Germinal center (tissue), 1 donor: ENCODE data around the gene SHMT1.
"Not testable (repeated sequence)": the region's sequence is repeated elsewhere in the genome, so short reads cannot be mapped to it uniquely, and the experiment has no call there.

Experiments
- DNase-seq: peaks from one replicate; pipeline ENCODE4 v3.0.0; 2012; ENCODE audit warnings: mixed read lengths, low spot score

The SHMT1 gene

DNA sequence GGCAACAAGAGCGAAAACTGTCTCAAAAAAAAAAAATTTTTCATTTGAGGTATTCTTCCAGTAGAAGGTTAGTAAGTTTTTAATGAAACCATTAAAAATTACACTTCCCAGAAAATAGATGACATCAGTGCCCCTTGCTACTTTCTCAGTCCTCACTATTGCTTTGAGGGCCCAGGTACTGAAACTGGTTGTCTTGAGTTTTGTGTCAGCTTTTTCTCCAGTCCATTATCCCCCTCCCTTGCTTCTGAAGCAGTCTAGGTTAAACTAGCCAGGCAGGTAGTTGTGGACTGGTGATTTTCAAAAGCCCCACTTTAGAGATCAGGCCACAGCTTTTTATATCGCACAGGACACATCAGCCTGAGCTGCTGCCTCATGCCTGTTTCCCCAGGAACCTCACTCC, 37.3 kb downstream of the SHMT1 start:
- no peak for DNase-seq

DNA sequence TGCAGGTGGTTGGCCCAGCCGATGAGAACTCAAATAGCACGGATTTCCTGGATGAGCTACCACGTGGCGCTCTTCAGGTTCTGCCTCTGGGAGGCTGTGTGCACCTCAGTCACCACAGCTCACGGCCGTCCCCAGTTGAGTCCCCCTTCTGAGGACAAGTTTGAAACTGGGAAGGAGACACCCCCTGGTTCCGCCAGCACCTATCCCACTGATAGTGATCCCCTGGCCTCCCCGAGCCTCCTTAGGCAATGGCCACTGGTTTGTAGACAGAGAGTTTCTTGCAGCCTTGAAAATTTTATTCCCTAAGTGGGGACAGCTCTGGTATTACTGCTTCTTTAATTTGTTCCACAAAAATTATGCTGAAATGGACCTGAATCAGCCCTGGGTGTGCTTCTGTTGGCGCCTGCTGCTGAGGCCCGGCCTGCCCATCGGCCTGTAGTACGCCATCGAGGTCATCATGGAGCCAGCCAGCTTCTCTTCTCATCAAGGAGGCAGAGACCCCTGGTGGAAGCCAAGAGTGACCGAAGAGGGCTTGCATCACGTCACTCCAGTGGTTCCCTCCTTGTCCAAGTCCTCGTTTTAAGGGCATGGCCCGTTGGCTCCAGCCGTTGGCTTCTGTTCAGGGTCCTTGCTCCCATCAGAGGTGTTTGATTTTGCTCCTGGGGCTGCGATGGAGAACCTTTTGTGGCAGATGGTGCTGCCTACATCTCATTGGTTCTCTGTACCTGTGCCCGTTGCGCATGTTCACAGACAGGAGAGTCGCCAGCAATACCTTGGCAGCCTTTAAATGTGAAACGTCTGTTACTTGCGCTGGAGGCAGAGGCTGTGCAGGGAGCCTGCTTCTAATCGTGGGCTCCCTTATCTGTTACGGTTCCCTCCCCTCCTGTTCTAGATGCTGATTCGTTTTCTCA, 39.0 kb downstream of the SHMT1 start:
- no peak for DNase-seq

DNA sequence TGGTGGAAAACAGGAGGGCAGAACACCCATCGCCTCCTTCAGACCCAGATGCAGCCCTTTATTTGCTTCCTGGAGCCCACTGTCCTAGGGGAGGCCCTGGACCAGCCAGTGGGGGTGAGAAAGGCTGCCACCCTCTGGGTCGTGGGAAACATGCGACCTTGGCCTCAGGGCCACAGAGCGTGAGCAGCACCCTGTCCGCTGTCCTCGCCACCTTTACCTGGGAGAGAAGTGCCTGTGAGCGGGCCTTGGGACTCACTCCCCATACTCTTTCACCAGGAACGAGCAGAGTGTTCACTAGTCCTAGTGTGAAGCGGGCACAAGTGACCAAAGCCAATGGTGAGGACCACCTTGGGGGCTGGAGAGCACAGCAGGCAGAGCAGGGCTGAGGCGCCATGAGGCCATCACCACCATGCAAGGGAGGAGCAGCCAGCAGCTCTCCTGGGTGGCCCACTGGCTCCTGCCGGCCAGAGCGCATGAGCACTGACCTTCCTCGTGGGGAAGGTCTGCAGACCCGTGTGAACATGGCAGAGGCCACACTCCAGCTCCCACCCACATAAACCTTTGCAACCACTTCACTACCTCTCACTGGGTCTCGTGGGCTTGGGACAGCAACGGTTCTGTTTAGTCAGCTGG, 39.7 kb downstream of the SHMT1 start:
- DNase-seq: no peak

DNA sequence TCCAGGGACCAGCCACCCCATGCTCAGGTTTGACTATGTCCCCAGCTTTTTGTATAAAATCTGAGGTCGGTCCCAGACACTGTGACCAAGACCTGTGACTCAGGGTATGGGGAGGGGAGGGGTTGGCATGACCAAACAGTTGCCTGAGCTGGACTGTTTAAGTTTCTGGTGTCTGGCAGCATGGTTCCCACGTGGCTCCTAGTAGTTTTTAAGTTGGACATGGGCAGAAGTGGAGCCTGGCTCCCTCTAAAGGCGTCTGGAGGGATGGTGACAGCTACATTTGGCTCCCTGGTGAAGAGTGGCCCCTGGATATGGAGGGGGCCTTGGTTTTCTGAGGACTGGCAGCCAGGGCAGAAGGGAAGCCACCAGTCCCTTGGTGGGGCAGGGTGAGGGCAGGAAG, 40.3 kb downstream of the SHMT1 start:
- DNase-seq: no peak

DNA sequence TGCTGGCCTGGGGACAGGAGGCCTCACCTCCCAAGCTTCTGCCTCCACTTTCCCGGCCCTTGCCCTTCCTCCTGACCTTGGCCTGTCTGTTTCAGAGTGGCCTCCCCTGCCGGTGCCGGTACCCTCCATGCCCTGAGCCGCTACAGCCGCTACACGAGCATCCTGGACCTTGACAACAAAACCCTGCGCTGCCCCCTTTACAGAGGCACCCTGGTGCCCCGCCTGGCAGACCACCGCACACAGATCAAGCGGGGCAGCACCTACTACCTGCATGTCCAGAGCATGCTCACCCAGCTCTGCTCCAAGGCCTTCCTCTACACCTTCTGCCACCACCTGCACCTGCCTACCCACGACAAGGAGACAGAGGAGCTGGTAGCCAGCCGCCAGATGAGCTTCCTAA, 40.8 kb downstream of the SHMT1 start:
- DNase-seq: no peak

DNA sequence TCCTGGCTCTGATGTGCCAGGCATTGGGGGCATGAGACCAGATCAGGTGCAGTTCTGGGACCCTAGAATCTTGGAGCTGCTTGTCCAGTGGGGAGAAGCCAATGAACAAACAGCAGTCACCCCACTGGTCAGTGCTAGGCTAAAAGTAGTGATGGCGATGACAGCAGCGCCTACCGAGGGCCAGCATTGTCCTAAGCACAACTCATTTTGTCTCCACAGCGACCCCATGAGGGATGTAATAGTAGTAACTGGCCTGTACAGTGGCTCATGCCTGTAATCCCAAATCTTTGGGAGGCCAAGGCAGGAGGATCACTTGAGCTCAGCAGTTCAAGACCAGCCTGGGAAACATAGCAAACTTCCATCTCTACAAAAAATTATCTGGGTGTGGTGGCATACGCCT, 42.0 kb downstream of the SHMT1 start:
- no peak for DNase-seq

DNA sequence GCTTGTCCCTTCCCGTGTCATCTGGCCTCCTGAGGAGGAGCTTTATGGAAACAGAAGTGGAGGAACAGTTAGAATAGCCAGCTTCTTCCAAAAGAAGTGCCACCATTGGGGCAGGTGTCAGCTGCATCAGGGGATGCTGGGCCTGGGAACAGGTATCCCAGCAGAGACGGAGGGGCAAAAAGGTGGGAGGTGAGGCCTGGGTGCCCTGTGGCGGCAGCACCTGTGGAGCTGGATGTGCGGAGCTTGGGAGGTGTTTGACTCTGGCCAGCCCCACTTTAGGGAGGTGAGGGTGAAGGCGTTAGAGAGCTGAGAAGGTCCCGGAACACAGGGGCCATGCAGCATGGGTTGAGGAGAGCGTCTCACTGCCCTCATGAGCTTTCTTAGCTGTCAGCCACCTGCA, 43.0 kb downstream of the SHMT1 start:
- no peak for DNase-seq

DNA sequence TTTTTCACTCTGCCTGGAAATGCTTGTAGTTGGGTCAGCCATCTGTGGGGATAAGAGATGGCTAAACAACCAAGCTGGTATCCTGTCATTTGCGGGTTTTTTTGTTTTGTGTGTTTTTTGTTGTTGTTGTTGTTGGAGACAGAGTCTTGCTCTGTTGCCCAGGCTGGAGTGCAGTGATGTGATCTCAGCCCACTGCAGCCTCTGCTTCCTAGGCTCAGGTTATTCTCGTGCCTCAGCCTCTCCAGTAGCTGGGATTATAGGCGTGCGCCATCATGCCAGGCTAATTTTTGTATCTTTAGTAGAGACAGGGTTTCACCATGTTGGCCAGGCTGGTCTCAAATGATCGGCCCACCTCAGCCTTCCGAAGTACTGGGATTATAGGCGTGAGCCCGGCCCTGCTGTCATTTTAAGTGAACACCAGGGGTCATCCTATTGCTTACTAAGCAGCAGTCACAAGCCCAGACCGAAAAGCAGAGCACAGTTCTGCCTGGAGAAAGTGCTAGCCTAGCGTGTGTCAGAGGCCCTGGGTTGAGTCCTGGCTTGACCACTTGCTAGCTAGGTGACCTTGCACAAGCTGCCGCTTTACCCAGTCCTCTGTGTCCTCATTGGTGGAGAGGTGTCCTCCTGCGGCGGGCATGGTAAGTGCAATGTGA, 43.6 kb downstream of the SHMT1 start:
- no peak for DNase-seq

DNA sequence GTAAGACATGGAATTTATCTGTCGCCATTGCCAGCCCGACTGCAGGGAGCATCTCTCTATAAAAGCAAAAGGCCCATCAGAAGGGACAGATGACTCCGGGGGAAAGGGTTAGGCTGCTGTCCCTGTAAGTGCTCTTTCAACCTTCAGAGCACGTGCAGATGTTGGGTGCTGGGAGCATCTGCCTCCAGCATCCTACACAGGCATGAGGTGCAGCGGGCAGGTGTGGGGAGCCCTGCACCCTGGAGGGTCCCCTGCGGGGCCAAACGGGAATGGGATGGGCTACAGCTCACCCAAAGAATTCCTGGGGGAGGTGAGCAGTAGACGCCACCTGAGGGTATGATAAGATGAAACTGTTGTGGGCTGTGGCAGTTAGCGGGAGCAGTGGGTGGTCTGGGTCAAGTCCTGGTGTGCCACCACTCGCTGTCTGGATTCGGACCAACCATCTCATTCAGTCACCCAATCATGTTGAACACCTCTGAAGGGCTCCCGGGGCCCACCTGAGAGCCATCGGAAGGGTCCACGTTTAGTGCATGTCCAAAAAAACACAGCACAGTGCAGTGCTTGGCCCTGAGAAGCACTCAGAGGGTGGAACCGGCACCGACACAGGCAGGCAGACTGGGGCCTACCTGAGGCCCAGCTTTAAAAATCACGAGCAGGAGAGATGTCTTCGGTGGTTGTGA, 44.4 kb downstream of the SHMT1 start:
- no peak for DNase-seq

DNA sequence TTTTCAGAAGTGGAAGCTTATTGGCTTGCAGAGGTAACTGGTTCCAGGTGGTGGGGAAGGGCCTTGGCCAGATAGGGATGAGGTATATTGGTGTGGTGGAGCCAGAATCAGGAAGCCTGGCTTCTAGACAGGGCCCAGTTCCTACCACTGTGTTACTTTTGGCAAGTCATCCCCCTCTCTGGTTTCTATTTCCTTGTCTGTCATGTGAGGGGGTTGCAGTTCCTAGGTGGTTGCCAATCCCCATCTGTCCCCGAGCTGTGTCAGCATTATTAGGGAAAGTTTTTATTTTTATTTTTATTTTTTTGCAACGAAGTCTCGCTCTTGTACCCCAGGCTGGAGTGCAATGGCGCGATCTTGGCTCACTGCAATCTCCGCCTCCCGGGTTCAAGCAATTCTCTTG, 45.2 kb downstream of the SHMT1 start:
- no peak for DNase-seq

DNA sequence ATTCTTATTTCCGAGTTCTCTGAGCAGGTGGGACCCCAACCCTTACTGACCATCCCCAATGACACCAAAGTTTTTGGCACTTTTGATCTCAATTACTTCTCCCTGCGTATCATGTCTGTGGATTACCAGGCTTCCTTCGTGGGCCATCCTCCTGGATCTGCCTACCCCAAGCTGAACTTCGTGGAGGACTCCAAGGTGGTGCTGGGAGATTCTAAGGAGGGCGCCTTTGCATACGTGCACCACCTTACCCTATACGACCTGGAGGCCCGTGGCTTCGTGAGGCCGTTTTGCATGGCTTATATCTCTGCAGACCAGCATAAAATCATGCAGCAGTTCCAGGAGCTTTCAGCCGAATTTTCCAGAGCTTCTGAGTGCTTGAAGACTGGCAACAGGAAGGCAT, 47.4 kb downstream of the SHMT1 start:
- DNase-seq: no peak

DNA sequence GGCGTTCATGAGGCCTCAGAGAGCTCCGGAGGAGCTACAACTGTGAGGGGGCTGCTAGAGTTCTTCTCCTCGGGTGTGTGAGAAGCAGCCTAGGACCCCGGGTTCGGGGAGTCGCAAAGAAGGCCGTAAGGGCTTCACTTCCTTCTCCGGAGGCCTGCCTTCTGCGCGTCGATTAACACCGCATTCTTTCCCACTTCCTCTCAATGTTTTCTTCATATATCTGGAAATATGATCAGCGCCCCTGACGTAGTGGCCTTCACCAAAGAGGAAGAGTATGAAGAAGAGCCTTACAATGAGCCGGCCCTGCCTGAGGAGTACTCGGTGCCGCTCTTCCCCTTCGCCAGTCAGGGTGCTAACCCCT, 47.8 kb downstream of the SHMT1 start:
- DNase-seq: peak; percentile 21

DNA sequence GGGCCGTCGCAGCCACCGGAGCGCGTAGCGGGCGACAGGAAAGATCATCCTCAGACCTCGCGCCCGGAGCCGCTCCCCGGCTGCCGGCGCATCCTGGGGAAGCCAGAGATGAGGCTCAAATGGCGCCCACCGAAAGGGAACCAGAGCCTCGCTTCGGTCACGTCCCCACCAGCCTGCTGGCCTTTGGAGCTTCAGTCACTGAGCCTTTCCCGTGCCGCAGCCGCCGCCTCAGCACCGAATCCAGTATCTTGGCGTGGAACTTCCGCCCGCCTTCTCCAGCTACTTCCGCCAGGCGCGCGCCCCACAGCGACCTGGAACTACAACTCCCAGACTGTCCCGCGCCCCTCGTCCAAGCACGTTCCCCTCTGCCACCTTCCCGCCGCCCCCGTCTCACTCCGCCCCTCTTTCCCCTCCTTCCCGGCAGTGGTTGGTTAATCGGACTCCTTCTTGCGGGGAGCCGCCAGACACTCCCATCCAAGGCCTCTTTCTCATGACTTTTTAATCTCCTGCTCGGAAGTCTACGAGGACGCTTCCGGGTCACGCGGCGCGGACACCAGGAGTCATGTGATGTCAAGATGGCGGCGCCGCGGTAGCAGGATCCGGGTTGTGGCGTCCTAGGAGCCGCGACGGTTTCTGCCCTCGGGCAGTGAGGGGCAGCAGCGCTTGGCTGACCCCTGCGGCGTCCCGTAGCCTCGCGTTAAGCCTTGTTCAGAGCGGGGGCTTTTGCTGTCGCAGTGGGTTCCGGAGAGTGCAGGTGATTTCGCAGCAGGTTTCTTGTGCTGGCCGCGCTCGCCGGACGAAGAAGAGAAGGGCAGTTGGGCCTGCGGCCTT, 48.4 kb downstream of the SHMT1 start, which contains the start of the genes SMCR8 and TOP3A:
Gene SMCR8, plus strand, starts transcription at position 563 of the 831 bp plus-strand sequence. CDS start 497 bp downstream, outside the sequence.
Gene TOP3A, minus strand, starts transcription at position 264 of the 831 bp plus-strand sequence. Its CDS starts 216 bp downstream, at position 48.
- DNase-seq: peak; percentile 84

DNA sequence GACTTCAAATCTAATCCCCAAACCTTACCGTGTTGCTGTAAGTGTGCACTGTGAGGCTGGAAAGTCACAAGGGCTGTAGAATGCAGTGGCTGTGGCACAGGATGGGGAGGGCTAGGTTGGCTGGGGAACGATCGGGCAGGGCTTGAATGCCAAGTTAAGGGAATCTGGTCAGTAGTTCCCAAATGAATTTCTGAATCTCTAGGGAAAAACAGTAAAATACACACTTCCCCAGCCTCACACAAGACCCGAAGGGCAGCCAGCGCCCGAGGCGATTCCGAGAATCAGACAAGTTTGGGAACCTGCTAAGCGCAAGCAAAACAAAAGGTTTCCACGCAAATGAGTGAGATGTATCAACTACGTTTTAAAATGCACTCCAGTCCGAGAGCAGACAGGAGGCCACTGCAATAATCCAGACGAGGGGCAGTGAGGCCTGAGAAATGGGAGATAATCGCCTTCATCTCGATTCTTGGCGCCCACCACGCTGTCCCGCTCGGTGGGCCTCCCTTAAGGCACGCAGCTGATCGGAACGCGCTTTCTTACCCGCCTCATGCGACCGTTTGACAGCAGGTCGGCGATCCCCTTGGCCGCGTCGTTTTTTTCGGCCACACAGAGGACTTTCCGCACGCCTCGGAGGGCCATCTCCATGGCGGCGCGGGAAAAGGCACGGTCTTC, 49.2 kb downstream of the SHMT1 start:
- DNase-seq: peak; percentile 12

DNA sequence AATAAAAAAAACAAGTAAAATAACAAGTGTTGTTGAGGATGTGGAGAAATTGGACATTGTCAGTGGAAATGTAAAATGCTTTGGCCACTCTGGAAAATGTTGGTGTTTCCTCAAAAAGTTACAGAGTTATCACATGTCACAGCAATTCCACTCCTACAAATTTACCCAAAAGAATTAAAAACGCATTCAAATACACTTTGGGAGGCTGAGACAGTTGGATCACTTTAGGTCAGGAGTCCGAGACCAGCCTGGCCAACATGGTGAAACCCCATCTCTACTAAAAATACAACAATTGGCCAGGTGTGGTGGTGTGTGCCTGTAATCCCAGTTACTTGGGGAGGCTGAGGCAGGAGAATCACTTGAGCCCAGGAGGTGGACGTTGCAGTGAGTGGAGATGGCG, 54.1 kb downstream of the SHMT1 start:
- DNase-seq: no peak

DNA sequence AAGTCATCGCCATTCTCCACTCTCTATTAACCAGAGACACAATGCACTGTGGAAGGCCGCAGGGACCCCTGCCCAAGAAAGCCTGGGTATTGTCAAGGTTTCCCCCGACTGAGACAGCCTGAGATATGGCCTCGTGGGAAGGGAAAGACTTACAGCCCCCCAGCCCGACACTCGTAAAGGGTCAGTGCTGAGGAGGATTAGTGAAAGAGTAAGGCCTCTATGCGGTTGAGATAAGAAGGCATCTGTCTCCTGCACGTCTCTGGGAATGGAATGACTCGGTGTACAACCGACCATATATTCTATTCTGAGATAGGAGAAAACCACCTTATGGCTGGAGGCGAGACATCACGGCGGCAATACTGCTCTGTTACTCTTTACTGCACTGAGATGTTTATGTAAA, 60.1 kb downstream of the SHMT1 start:
- DNase-seq: not testable (repeated sequence)

DNA sequence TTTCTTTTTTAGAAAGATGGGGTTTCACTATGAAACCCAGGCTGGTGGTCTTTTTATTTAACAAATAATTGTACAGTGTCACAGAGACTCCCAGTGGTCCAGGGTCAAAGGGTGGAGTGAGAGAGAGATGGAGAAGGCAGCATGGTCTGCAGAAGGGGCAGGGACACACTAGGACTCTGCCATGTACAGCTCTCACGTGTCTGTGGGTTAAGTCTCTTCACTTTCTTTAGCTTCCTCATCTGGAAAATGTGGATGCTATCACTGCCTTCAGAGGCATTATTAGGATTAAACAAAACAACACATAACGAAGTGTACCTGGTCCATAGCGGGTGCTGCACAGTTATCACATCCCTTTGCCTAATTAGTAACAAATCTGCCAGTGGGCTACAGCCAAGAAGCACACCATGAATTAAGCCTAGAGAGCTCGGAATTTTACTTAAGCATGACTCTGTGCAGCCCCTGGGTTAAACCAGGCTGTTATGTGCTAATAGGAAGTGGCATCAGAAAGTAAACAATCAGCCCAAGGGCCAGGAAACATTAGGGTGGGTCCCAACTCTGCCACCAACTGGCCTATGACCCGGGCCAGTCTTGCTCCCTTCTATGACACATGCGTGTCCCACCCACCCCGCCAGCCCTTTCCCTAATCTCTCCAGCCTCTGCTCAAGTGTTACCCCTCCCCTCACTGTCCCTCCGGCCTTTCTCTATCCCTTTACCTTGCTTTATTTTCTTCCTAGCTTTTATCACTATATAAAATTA, 62.4 kb downstream of the SHMT1 start:
- DNase-seq: no peak

DNA sequence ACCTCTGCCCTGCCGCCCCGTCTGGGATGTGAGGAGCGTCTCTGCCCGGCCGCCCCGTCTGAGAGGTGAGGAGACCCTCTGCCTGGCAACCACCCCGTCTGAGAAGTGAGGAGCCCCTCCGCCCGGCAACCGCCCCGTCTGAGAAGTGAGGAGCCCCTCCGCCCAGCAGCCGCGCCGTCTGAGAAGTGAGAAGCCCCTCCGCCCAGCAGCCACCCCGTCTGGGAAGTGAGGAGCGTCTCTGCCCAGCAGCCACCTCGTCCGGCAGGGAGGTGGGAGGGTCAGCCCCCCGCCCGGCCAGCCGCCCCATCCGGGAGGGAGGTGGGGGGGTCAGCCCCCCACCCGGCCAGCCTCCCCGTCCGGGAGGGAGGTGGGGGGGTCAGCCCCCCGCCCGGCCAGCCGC, 65.3 kb downstream of the SHMT1 start:
- not testable (repeated sequence) for DNase-seq

DNA sequence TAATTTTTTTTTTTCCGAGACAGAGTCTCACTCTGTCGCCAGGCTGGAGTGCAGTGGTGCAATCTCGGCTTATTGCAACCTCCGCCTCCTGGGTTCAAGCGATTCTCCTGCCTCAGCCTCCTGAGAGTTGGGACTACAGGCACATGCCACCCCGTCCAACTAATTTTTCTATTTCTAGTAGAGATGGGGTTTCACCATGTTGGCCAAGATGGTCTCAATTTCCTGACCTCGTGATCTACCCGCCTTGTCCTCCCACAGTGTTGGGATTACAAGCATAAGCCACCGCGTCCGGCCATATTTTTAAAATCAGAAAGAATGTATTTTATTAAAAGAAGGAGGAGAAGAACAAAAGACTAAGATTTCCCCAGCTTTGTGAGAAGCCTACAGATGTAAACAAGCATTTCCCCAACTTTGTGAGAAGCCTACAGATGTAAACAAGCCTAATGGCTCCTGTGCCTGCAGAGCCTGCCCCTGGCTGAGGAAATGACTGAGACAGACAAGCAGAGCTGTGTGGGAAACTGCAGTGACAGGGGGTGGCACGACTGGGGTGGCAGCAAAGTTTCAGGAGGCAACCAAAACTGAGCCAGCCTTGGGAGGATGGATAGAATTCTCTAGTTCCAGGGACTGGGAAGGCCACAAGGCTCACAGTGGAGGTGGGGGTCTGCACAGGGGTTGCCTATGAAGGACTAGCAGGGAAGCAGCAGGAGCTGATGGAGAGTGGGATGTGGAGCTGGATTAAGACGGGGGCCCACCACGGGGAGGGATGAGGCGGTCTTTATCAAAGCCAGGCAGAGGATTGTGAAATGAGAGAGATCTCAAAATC, 71.4 kb downstream of the SHMT1 start:
- DNase-seq: no peak
